Left lung (tissue), 10 donors: ENCODE data around the gene GNB3. TPM values are rescaled to one million over a fixed set of nuclear protein-coding genes. Genes with fewer than 3 reads are reported as not detected.
"Not testable (repeated sequence)": the region's sequence is repeated elsewhere in the genome, so short reads cannot be mapped to it uniquely, and the experiment has no call there.

Experiments
- ATAC-seq: fragments of 200-7000 bp; cut with Tn5 transposase; one replicate; pipeline ENCODE4 v1.9.1; 2020; ENCODE audit warnings: moderate library complexity
- DNase-seq, 4 donors: peaks; one replicate each; pipeline ENCODE4 v3.0.0-alpha.2; 2013 to 2020
- H3K27ac ChIP-seq, 2 donors: fragments of 200-600 bp; sonication (generic) in 1 of 2; one replicate each; pipeline versions ENCODE4 v1.5.0 to v1.8.0; 2020 to 2021
- H3K27me3 ChIP-seq, 2 donors: fragments of 200-600 bp; sonication (generic) in 1 of 2; one replicate each; pipeline versions ENCODE4 v1.5.0 to v1.8.0; 2020 to 2021
- H3K36me3 ChIP-seq, 2 donors: fragments of 200-600 bp; sonication (generic) in 1 of 2; one replicate each; pipeline versions ENCODE4 v1.5.0 to v1.8.0; 2020 to 2021
- H3K4me1 ChIP-seq, 2 donors: fragments of 200-600 bp; one replicate each; pipeline ENCODE4 v1.8.0; 2021
- H3K4me3 ChIP-seq, 2 donors: fragments of 200-600 bp; sonication (generic) in 1 of 2; one replicate each; pipeline versions ENCODE4 v1.5.0 to v1.8.0; 2020 to 2021; ENCODE audit warnings: mild to moderate bottlenecking in 1 of 2
- H3K9me3 ChIP-seq, 2 donors: fragments of 200-600 bp; sonication (generic) in 1 of 2; one replicate each; pipeline versions ENCODE4 v1.5.0 to v1.8.0; 2020 to 2021
- CTCF ChIP-seq, 2 donors: fragments of 200-600 bp; sonication (generic) in 1 of 2; IDR thresholded peaks; one replicate each; pipeline versions ENCODE4 v1.5.0 to v1.8.0; 2021; ENCODE audit warnings: antibody characterized with exemption in 2 of 2
- intact Hi-C, 2 donors: fragments of 100-400 bp; cut with DNase I; formaldehyde crosslinking; loops; one replicate each; pipeline versions ENCODE4 v1.11.2 to v1.14.2; 2022
- polyA plus RNA-seq, 6 donors: library from polyadenylated mRNA; unstranded; fragments of 120-200 nt; gene quantifications; one replicate each; pipeline ENCODE4 v1.2.1, GENCODE V29; 2013; ENCODE audit not compliant: insufficient read length in 6 of 6
- total RNA-seq, 2 donors: library from RNA; stranded (reverse); fragmentation: NEBNext Ultra II Directional; extraction: Animal tissue kit (Norgen Biotek cat#: 25700); gene quantifications; one replicate each; pipeline ENCODE4 v1.2.1, GENCODE V29; 2021
- donor health status: DM: no; HTN: yes; CAD: no.
- donor health status: DM: no; HTN: no; CAD: no.

The GNB3 gene
- total and polyA plus RNA-seq, 8 donors, result 2.0 to 7.2 (median 5.0) TPM

GRCh38 chr12:6872073-6873048 is 31.6 kb downstream of the GNB3 start:
- intact Hi-C loops, result no loop called here
- peak; percentile 94 to 99 for TF ChIP-seq CTCF (IDR thresholded peaks at IDR 0.05)
- peak overlapping the region; percentile 74 to 82 for H3K4me3 ChIP-seq
- peak overlapping the region; percentile 91 for H3K27ac ChIP-seq
- no peaks in the 10 kb centered on the region for H3K27me3 ChIP-seq
- ATAC-seq (peak; percentile 79), DNase-seq (peak; percentile 80 to 97 (median 88))
- H3K36me3 ChIP-seq, result peaks cover 0 to 43% of the 10 kb centered on the region in 2 donors
- no peaks in the 10 kb centered on the region for H3K9me3 ChIP-seq
- H3K4me1 ChIP-seq, result peaks cover 28 to 54% of the 10 kb centered on the region in 2 donors

GRCh38 chr12:6873094-6874014 is 32.6 kb downstream of the GNB3 start, which contains the start of gene SPSB2:
Gene SPSB2 (minus strand): TSS chr12:6873303. CDS start chr12:6872901, 402 bp downstream.
- no peaks in the 10 kb centered on the region for H3K9me3 ChIP-seq
- H3K27me3 ChIP-seq, result no peaks in the 10 kb centered on the region
- TF ChIP-seq CTCF (IDR thresholded peaks at IDR 0.05), result no peak
- peaks cover 26 to 53% of the 10 kb centered on the region in 2 donors for H3K4me1 ChIP-seq
- H3K4me3 ChIP-seq, result peak within 1 kb of the TSS; percentile 74 to 82
- peak within 1 kb of the TSS; percentile 91 for H3K27ac ChIP-seq
- intact Hi-C loops, result no loop called here
- DNase-seq, result peak; percentile 98 to 100 (median 99)
- peaks cover 0 to 51% of the 10 kb centered on the region in 2 donors for H3K36me3 ChIP-seq
- ATAC-seq, result peak; percentile 91

GRCh38 chr12:6874015-6874368 is 33.3 kb downstream of the GNB3 start:
- H3K9me3 ChIP-seq, ATAC-seq, intact Hi-C loops, DNase-seq, H3K27me3 ChIP-seq: not testable (repeated sequence)
- Histone ChIP-seq H3K4me3 (peak overlapping the region; percentile 74 to 82), H3K36me3 (peaks cover 0 to 52% of the 10 kb centered on the region in 2 donors), H3K4me1 (peaks cover 20 to 46% of the 10 kb centered on the region in 2 donors), H3K27ac (peak overlapping the region; percentile 91)

GRCh38 chr12:6879824-6880223 is 39.1 kb downstream of the GNB3 start:
- DNase-seq, H3K9me3 ChIP-seq, H3K4me3 ChIP-seq, intact Hi-C loops, H3K4me1 ChIP-seq, H3K27me3 ChIP-seq: not testable (repeated sequence)
- peak; percentile 63 for ATAC-seq
- H3K27ac ChIP-seq, result peak overlapping the region; percentile 60 to 68
- H3K36me3 ChIP-seq, result peaks cover 0 to 54% of the 10 kb centered on the region in 2 donors

DNA sequence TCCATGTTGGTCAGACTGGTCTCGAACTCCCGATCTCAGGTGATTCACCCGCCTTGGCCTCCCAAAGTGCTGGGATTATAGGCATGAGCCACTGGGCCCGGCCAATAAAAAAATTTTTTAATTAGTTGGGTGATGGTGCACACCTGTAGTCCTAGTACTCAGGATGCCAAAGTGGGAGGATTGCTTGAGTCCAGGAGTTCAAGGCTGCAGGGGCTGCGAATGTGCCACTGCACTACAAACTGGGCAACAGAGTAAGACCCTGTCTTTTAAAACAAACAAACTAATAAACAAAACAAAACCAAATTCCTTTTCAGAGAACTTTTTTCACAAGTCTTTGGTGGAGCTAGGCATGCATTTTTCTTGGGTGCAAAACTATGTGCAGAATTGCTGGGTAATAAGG is 42.5 kb downstream of the GNB3 start:
- Histone ChIP-seq H3K36me3 (peaks cover 0 to 40% of the 10 kb centered on the region in 2 donors), H3K4me1 (peaks cover 0 to 17% of the 10 kb centered on the region in 2 donors), H3K27me3 (no peaks in the 10 kb centered on the region), H3K4me3 (no peak overlapping the region), H3K9me3 (no peaks in the 10 kb centered on the region), H3K27ac (no peak overlapping the region)
- no peak for TF ChIP-seq CTCF (IDR thresholded peaks at IDR 0.05)
- DNase-seq, result no peak
- intact Hi-C loops, result no loop called here
- ATAC-seq, result no peak
